ACC112 (cell line): Measurements from ENCODE around the gene CBARP.

Experiments
- H2AFZ ChIP-seq: fragments of 200-600 bp; sonication (generic); one replicate; pipeline ENCODE4 v1.6.0; 2017; ENCODE audit warnings: antibody characterized with exemption, low read length; ENCODE audit not compliant: unreplicated experiment
- H3K27ac ChIP-seq: fragments of 200-600 bp; sonication (generic); 2 replicates; pipeline ENCODE4 v1.5.1; 2014; ENCODE audit warnings: low read depth, mild to moderate bottlenecking, antibody characterized with exemption, low read length, moderate library complexity
- H3K27me3 ChIP-seq: fragments of 200-600 bp; sonication (generic); 2 replicates; pipeline ENCODE4 v1.6.1; 2014; ENCODE audit warnings: mild to moderate bottlenecking, antibody characterized with exemption, low read length, moderate library complexity, mixed read lengths; ENCODE audit not compliant: insufficient read depth
- H3K36me3 ChIP-seq: fragments of 200-600 bp; sonication (generic); 2 replicates; pipeline ENCODE4 v1.6.1; 2016; ENCODE audit warnings: mild to moderate bottlenecking, antibody characterized with exemption, low read length, moderate library complexity, mixed read lengths; ENCODE audit not compliant: insufficient read depth
- H3K4me1 ChIP-seq: fragments of 200-600 bp; sonication (generic); one replicate; pipeline ENCODE4 v1.6.1; 2016; ENCODE audit warnings: low read length, mixed read lengths; ENCODE audit not compliant: insufficient read depth, unreplicated experiment, control insufficient read depth
- H3K4me3 ChIP-seq: fragments of 200-600 bp; sonication (generic); 2 replicates; pipeline ENCODE4 v1.5.1; 2014; ENCODE audit warnings: mild to moderate bottlenecking, low read depth, low read length
- H3K79me2 ChIP-seq: fragments of 200-600 bp; sonication (generic); one replicate; pipeline ENCODE4 v1.6.0; 2016; ENCODE audit warnings: low read length; ENCODE audit not compliant: control insufficient read depth, unreplicated experiment, insufficient read depth

Gene CBARP, protein sequence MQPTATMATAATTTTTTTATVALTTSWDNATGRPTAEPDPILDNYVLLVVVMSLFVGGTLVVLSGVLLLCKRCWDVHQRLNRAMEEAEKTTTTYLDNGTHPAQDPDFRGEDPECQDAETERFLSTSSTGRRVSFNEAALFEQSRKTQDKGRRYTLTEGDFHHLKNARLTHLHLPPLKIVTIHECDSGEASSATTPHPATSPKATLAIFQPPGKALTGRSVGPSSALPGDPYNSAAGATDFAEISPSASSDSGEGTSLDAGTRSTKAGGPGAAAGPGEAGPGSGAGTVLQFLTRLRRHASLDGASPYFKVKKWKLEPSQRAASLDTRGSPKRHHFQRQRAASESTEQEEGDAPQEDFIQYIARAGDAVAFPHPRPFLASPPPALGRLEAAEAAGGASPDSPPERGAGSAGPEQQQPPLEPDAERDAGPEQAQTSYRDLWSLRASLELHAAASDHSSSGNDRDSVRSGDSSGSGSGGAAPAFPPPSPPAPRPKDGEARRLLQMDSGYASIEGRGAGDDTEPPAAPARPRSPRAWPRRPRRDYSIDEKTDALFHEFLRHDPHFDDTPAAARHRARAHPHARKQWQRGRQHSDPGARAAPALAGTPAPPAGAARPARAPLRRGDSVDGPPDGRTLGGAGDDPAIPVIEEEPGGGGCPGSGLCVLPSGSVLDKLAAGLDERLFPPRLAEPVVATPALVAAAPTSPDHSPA

DNA sequence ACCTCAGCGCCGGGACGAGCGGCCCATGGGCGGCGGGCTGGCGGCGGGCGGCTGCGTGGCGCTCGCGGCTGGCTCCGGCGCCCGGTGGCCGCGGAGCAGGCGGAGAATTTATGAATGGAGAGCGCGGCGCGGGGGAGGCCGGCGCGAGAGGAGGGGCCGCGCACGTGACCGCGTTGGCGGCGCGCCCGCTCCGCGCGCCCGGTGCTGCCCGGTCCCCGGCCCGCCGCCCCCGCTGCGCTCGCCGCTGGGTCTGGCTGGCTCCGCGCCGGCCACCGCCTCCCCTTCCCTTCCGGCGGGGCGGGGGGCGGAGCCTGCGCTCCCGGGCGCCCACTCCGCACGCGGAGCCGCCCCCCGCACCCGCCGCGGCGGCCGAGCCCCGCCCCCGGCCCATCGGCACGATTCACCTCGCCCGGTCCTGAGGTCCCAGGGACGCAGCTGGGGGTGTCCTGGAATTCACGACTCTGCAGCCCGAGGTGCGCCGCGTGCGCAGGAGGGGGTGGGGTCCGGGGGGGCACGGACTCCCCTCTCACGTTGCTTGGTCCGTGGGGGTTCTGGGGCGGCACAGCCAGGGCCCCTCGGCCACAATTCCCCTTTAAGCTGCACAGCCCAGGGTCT is at the start of gene CBARP:
TSS of gene CBARP (minus strand) at position 252 of the 615 bp plus-strand sequence. CDS start 1,905 bp downstream, outside the sequence.
- Histone ChIP-seq H3K4me1 (peaks cover 11% of the 10 kb centered on the region), H3K27me3 (no peaks in the 10 kb centered on the region), H3K36me3 (no peaks in the 10 kb centered on the region), H3K4me3 (peak within 1 kb of the TSS; percentile 79), H3K27ac (no peak within 1 kb of the TSS), H2AFZ (no peak within 1 kb of the TSS), H3K79me2 (peaks cover 11% of the 10 kb centered on the region)

DNA sequence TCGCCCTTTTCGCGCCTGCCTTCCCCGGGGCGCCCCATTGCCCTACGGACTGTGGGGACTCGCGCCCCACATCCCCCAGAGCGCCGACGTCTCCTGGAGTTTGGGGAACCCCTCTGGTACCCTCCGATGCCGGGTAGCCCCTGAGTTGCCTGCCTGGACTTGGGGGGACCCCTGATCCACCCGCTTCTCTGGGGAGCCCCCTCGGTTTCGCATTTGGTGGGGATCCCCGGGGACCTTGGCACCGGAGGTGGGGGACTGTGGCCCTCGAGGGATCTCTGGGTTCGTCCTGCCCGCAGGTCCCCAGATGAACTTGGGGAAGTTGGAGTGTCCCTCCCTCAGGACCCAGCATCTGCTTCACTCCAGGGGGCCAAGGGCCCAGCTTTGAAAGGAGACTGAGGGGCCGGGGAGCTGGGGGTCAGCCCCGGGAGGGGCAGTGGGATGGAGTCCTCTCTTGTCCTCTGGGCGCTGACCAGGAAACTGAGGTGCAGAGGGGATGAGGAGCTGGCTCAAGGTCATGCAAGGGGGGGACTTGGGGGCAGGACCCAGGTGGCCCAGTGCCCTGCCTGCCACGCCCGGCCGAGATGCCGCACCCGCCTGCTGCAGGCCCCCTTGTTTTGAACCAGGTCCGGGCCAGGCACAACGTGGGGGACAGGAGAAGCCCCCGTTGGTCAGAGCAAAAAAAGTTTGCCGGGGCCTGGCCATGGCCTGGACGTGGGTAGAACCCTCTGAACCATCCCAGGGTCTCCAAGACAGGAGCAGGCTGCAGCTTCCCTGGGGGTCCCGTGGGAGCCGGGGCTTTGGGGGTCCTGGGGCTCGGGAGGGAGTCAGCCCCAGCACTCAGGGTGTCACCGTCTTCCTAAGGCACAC is 48.9 kb upstream of the CBARP start:
- Histone ChIP-seq H3K4me3 (no peak overlapping the region), H3K27me3 (peaks cover 38% of the 10 kb centered on the region), H3K27ac (no peak overlapping the region), H3K79me2 (no peaks in the 10 kb centered on the region), H3K36me3 (no peaks in the 10 kb centered on the region), H2AFZ (no peak overlapping the region), H3K4me1 (no peaks in the 10 kb centered on the region)

DNA sequence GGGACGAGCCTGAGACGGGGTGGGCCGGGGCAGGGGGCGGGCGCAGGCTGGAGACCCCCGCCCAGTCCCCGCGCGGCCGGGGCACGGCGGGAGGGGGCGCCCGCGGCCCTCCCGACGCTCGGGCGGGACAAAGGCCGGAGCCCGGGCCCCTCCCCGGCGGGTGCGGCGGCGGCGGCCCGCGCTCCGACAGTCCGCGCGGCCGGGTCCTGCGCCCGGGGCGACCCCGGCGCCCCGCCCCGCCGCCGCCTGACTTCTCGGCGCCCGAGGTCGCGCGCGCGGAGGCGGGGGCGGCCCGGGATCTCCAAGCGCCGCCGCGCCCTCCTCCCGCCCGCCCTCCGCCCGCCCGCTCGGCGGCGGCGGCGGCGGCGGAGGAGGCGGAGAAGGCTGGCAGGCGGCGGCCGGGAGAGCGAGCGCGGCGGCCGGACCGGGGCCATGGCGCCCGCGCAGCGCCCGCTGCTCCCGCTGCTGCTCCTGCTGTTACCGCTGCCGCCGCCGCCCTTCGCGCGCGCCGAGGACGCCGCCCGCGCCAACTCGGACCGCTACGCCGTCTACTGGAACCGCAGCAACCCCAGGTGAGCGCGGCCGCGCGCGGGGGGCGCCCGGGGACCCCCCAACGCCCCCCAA is 48.0 kb upstream of the CBARP start, which contains the start of gene EFNA2:
TSS of gene EFNA2 (plus strand) at position 137 of the 624 bp plus-strand sequence. CDS start at position 433, 296 bp downstream.
- Histone ChIP-seq H3K27ac (no peak within 1 kb of the TSS), H3K4me3 (no peak within 1 kb of the TSS), H3K4me1 (no peaks in the 10 kb centered on the region), H3K36me3 (no peaks in the 10 kb centered on the region), H3K79me2 (no peaks in the 10 kb centered on the region), H3K27me3 (peaks cover 38% of the 10 kb centered on the region), H2AFZ (no peak within 1 kb of the TSS)

DNA sequence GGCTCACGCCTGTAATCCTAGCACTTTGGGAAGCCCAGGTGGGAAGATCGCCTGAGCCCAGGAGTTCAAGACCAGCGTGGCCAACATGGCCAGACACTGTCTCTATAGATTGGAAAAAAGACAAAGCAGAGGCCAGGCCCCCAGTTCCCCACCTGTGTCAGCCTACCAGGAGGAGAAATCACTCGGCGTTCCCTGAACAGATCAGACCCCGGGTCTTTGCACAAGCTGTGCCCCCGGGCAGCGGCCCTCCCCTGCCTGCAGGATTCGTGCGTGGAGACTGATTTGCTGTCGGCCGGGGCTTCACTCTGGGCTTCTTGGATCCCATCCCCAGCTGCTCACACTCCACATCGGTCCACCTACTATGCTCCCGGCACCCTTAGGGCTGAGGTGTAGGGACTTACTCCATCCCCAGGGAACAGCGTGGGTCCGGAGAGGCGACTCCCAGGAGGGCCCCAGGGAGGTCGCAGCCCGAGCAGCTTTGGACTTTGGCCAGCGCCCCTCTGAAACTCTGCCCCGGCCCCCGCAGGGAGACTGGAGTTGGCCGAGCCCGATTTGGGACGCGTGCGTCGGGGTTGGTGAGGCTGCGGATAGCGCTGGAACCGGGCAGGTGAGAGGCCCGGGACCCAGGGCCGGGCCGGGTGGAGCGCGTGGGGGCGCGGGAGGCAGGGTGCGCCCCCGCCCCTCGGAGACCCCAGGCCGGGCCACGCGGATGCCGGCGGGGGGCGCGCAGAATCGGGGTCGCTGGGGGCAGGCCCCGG is 47.4 kb upstream of the CBARP start:
- Histone ChIP-seq H3K36me3 (no peaks in the 10 kb centered on the region), H3K4me3 (no peak overlapping the region), H2AFZ (no peak overlapping the region), H3K79me2 (no peaks in the 10 kb centered on the region), H3K27me3 (peaks cover 38% of the 10 kb centered on the region), H3K27ac (no peak overlapping the region), H3K4me1 (no peaks in the 10 kb centered on the region)

DNA sequence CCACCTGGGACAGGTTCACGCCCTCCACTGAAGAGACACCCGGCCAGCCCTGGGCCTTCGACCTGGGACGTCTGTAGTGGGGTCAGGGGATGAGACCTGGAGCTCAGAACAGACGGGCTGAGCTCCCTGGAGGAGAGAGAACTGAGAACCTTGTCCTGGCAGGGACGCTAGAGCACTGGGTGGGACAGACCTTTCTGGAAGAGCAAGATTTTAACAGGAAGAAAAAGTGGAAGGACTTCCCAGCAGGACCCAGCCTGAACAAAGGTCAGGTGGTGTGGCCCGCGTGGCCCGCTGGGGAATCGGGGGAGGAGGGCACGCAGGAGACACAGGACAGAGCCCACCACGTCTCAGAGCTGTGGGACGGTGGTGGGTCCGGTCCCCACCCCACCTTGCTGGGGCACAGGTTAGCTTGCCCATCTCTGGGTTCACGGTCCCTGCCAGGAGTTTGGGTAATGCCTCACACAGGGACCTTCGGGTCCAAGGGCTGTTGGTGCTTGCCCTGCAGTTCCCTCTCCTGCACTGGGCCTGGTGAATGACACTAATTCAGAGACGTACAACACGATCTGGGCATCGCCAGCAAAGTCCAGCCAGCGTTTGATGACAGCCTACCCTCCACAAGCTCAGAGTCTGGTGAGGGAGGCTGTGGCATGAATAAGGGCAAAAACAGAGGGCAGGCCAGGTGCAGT is 46.6 kb upstream of the CBARP start:
- no peak overlapping the region for H3K4me3 ChIP-seq
- no peaks in the 10 kb centered on the region for H3K79me2 ChIP-seq
- H2AFZ ChIP-seq: no peak overlapping the region
- H3K27ac ChIP-seq: no peak overlapping the region
- H3K4me1 ChIP-seq: no peaks in the 10 kb centered on the region
- H3K27me3 ChIP-seq: peaks cover 38% of the 10 kb centered on the region
- H3K36me3 ChIP-seq: no peaks in the 10 kb centered on the region

DNA sequence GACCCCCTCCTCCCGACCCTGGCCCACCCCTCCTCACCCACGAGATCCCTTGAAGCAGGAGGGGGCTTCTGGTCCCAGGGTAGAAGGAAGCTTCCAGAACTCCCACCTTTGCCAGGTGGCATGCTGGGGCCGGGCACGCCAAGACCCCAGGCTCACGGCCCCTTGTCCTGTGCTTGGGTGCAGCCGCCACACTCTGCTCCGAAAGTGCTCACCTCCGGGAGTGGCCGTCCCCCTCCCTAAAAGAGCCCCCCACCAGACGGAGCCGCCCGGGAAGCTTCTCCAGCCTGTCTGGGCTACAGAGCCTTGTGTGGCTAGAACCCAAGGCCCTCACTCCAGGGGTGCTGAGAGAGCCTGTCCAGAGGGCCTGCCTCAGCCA is 46.1 kb upstream of the CBARP start:
- Histone ChIP-seq H2AFZ (no peak overlapping the region), H3K4me1 (no peaks in the 10 kb centered on the region)

DNA sequence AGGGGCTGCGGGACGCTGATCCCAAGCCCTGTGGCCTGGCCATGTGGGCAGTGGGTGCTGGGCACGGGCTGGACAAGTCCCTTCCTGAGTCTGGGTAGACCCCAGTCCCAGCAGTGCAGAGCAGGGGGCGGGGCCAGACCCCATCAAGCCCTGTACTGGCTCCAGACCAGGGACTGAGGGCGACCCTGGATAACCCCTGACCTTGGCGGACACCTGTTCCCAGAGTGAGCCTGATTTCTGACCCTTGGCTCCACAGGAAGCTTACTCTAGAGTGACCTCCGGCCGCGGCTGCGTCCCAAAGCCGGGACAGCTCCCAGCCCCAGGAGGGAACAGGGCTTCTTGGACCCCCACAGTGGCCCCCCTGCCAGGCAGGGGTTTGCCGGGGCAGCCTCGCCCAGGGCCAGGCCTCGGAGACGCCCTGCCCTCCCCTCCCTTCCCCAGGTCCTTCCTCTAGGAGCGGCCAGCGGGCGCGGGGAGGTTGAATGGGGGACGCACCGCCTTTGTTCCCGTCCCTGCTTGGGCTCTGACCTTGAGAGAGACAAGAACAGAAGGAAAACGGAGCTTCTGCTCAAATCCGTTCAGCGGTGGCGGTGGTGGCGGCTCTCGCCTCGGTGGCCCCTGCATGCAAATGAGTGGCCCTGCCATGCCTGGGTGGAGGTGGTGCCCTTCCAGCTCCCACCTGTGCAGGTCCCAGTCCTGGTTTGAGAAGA is 45.6 kb upstream of the CBARP start:
- Histone ChIP-seq H3K4me1 (no peaks in the 10 kb centered on the region), H3K4me3 (no peak overlapping the region), H2AFZ (no peak overlapping the region), H3K27me3 (peaks cover 38% of the 10 kb centered on the region), H3K79me2 (no peaks in the 10 kb centered on the region), H3K27ac (no peak overlapping the region), H3K36me3 (no peaks in the 10 kb centered on the region)

More for the DNA sequence above, 46.1 kb upstream of the CBARP start:
- Histone ChIP-seq H3K36me3 (no peaks in the 10 kb centered on the region), H3K79me2 (no peaks in the 10 kb centered on the region), H3K27me3 (peaks cover 38% of the 10 kb centered on the region), H3K27ac (no peak overlapping the region), H3K4me3 (no peak overlapping the region)

DNA sequence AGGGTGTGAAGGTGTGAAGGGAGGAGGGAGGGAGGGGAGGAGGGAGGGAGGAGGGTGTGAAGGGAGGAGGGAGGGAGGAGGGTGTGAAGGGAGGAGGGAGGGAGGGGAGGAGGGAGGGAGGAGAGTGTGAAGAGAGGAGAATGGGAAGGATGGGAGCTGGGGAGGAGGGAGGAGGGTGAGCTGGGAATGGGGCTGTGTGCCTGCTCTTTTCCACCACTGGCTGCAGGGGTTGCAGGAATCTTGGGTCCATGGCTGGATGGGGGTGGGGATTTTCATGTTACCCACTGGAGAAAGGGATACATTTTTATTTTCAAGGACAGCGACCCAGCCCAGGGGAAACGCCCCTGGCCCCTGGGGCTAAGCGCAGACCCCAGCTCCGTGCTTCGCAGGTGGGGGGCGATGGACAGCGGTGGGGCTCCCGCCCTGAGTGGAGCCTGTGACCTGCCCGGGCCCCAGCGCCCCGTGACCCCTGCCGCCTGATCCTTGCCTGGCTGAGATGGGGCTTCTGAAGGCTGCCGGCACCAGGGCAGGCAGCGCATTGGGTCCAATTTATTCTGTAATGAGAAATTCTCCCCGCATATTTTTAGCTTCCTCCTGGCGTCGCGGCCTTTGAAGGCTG is 44.9 kb upstream of the CBARP start:
- Histone ChIP-seq H3K4me1 (no peaks in the 10 kb centered on the region), H3K27ac (no peak overlapping the region), H3K4me3 (no peak overlapping the region), H3K79me2 (no peaks in the 10 kb centered on the region), H3K36me3 (no peaks in the 10 kb centered on the region), H2AFZ (no peak overlapping the region), H3K27me3 (peaks cover 32% of the 10 kb centered on the region)
